ENCODE measurements around the gene PDLIM7.

Gene PDLIM7

GRCh38 chr5:177505075-177505474 is 7.7 kb upstream of the PDLIM7 start:
- H3K36me3 Mint-ChIP-seq (ENCODE audit: low read depth), result peaks cover 2% of the 10 kb centered on the region
- H3K27ac Mint-ChIP-seq, result no peak overlapping the region

GRCh38 chr5:177504086-177505056 is 7.0 kb upstream of the PDLIM7 start:
- Mint-ChIP-seq H3K9me3 (no peaks in the 10 kb centered on the region), H3K27me3 (ENCODE audit: low read depth) (peaks cover 8% of the 10 kb centered on the region), H3K27ac (no peak overlapping the region), H3K4me3 (no peak overlapping the region), H3K36me3 (ENCODE audit: low read depth) (peaks cover 2% of the 10 kb centered on the region), H3K4me1 (ENCODE audit: low read depth) (peaks cover 4% of the 10 kb centered on the region)
- no peak for DNase-seq (ENCODE audit: low spot score)

More at GRCh38 chr5:177505075-177505474, 7.7 kb upstream of the PDLIM7 start:
- Mint-ChIP-seq H3K9me3 (no peaks in the 10 kb centered on the region), H3K27me3 (ENCODE audit: low read depth) (peaks cover 3% of the 10 kb centered on the region), H3K4me1 (ENCODE audit: low read depth) (peaks cover 6% of the 10 kb centered on the region), H3K4me3 (no peak overlapping the region)
- DNase-seq (ENCODE audit: low spot score), result no peak

- DNase-seq (ENCODE audit: low spot score), result no peak
- H3K27ac Mint-ChIP-seq, result no peak overlapping the region
- H3K4me1 Mint-ChIP-seq (ENCODE audit: low read depth), result peaks cover 6% of the 10 kb centered on the region
- no peaks in the 10 kb centered on the region for H3K9me3 Mint-ChIP-seq
- H3K27me3 Mint-ChIP-seq (ENCODE audit: low read depth), result peaks cover 13% of the 10 kb centered on the region
- no peak overlapping the region for H3K4me3 Mint-ChIP-seq
- H3K36me3 Mint-ChIP-seq (ENCODE audit: low read depth), result peaks cover 2% of the 10 kb centered on the region
These were observed 6.1 kb upstream of the PDLIM7 start for GRCh38 chr5:177503351-177504085.

- peaks cover 2% of the 10 kb centered on the region for H3K36me3 Mint-ChIP-seq (ENCODE audit: low read depth)
- H3K27ac Mint-ChIP-seq, result no peak overlapping the region
- peaks cover 17% of the 10 kb centered on the region for H3K27me3 Mint-ChIP-seq (ENCODE audit: low read depth)
- no peaks in the 10 kb centered on the region for H3K9me3 Mint-ChIP-seq
- H3K4me1 Mint-ChIP-seq (ENCODE audit: low read depth), result peaks cover 10% of the 10 kb centered on the region
- H3K4me3 Mint-ChIP-seq, result no peak overlapping the region
- no peak for DNase-seq (ENCODE audit: low spot score)
These were observed 5.5 kb upstream of the PDLIM7 start for GRCh38 chr5:177502886-177503285.

GRCh38 chr5:177501874-177502678 is 4.7 kb upstream of the PDLIM7 start:
- Mint-ChIP-seq H3K4me3 (no peak overlapping the region), H3K27me3 (ENCODE audit: low read depth) (peaks cover 17% of the 10 kb centered on the region), H3K36me3 (ENCODE audit: low read depth) (no peaks in the 10 kb centered on the region), H3K9me3 (no peaks in the 10 kb centered on the region), H3K27ac (no peak overlapping the region), H3K4me1 (ENCODE audit: low read depth) (peaks cover 11% of the 10 kb centered on the region)
- DNase-seq (ENCODE audit: low spot score), result no peak

- Mint-ChIP-seq H3K4me1 (ENCODE audit: low read depth) (peaks cover 16% of the 10 kb centered on the region), H3K4me3 (no peak overlapping the region), H3K27ac (no peak overlapping the region), H3K27me3 (ENCODE audit: low read depth) (peaks cover 17% of the 10 kb centered on the region), H3K36me3 (ENCODE audit: low read depth) (no peaks in the 10 kb centered on the region), H3K9me3 (no peaks in the 10 kb centered on the region)
- DNase-seq (ENCODE audit: low spot score), result peak; percentile 73
These were observed 3.5 kb upstream of the PDLIM7 start for GRCh38 chr5:177500685-177501522.

GRCh38 chr5:177499842-177500241 is 2.4 kb upstream of the PDLIM7 start:
- no peak for DNase-seq (ENCODE audit: low spot score)
- H3K27ac Mint-ChIP-seq, result no peak overlapping the region
- peak overlapping the region; percentile 7 for H3K4me3 Mint-ChIP-seq
- H3K36me3 Mint-ChIP-seq (ENCODE audit: low read depth), result no peaks in the 10 kb centered on the region
- H3K9me3 Mint-ChIP-seq, result no peaks in the 10 kb centered on the region
- peaks cover 17% of the 10 kb centered on the region for H3K27me3 Mint-ChIP-seq (ENCODE audit: low read depth)
- H3K4me1 Mint-ChIP-seq (ENCODE audit: low read depth), result peaks cover 22% of the 10 kb centered on the region

GRCh38 chr5:177498013-177498787 is 796 bp upstream of the PDLIM7 start:
- Mint-ChIP-seq H3K4me3 (peak overlapping the region; percentile 87), H3K9me3 (no peaks in the 10 kb centered on the region), H3K4me1 (ENCODE audit: low read depth) (peaks cover 29% of the 10 kb centered on the region), H3K27me3 (ENCODE audit: low read depth) (peaks cover 17% of the 10 kb centered on the region), H3K27ac (peak overlapping the region; percentile 76), H3K36me3 (ENCODE audit: low read depth) (no peaks in the 10 kb centered on the region)
- DNase-seq (ENCODE audit: low spot score), result no peak

- H3K9me3 Mint-ChIP-seq, result no peaks in the 10 kb centered on the region
- H3K4me1 Mint-ChIP-seq (ENCODE audit: low read depth), result peaks cover 31% of the 10 kb centered on the region
- peaks cover 17% of the 10 kb centered on the region for H3K27me3 Mint-ChIP-seq (ENCODE audit: low read depth)
- DNase-seq (ENCODE audit: low spot score), result no peak
- H3K36me3 Mint-ChIP-seq (ENCODE audit: low read depth), result peaks cover 5% of the 10 kb centered on the region
- peak overlapping the region; percentile 63 for H3K27ac Mint-ChIP-seq
- peak overlapping the region; percentile 82 for H3K4me3 Mint-ChIP-seq
These were observed 595 bp downstream of the PDLIM7 start for GRCh38 chr5:177496727-177497291.

- peak overlapping the region; percentile 82 for H3K4me3 Mint-ChIP-seq
- H3K4me1 Mint-ChIP-seq (ENCODE audit: low read depth), result peaks cover 31% of the 10 kb centered on the region
- peaks cover 17% of the 10 kb centered on the region for H3K27me3 Mint-ChIP-seq (ENCODE audit: low read depth)
- peak overlapping the region; percentile 63 for H3K27ac Mint-ChIP-seq
- no peak for DNase-seq (ENCODE audit: low spot score)
- no peaks in the 10 kb centered on the region for H3K9me3 Mint-ChIP-seq
- H3K36me3 Mint-ChIP-seq (ENCODE audit: low read depth), result peaks cover 6% of the 10 kb centered on the region
These were observed 1.2 kb downstream of the PDLIM7 start for GRCh38 chr5:177496070-177496726.

- DNase-seq (ENCODE audit: low spot score), result no peak
- peaks cover 15% of the 10 kb centered on the region for H3K27me3 Mint-ChIP-seq (ENCODE audit: low read depth)
- H3K9me3 Mint-ChIP-seq, result no peaks in the 10 kb centered on the region
- H3K27ac Mint-ChIP-seq, result no peak overlapping the region
- peaks cover 28% of the 10 kb centered on the region for H3K4me1 Mint-ChIP-seq (ENCODE audit: low read depth)
- peak overlapping the region; percentile 82 for H3K4me3 Mint-ChIP-seq
- peaks cover 12% of the 10 kb centered on the region for H3K36me3 Mint-ChIP-seq (ENCODE audit: low read depth)
These were observed 2.0 kb downstream of the PDLIM7 start for GRCh38 chr5:177495243-177496060.

Measured in T-helper 2 cell treated with Interferon-gamma antibody and Interleukin-4, amounts not matched to agents 5 μg/mL and 100 μg/mL, for 36 hours (primary cell).